ENCODE results near the gene CHCHD6.

The CHCHD6 gene

GRCh38 chr3:126758026-126758425 lies 54.0 kb downstream of the CHCHD6 start:
- no peak for DNase-seq
- Mint-ChIP-seq H3K9me3 (peaks cover 4% of the 10 kb centered on the region), H3K36me3 (ENCODE audit: low read depth) (peaks cover 5% of the 10 kb centered on the region), H3K4me3 (no peak overlapping the region), H3K27me3 (ENCODE audit: low read depth, poor library complexity) (no peaks in the 10 kb centered on the region), H3K4me1 (peaks cover 2% of the 10 kb centered on the region), H3K27ac (no peak overlapping the region)
- TF ChIP-seq CTCF (IDR thresholded peaks at IDR 0.05): no peak

GRCh38 chr3:126758882-126759281 lies 54.8 kb downstream of the CHCHD6 start:
- Mint-ChIP-seq H3K4me3 (no peak overlapping the region), H3K36me3 (ENCODE audit: low read depth) (peaks cover 5% of the 10 kb centered on the region), H3K4me1 (no peaks in the 10 kb centered on the region), H3K27ac (no peak overlapping the region), H3K9me3 (peaks cover 4% of the 10 kb centered on the region), H3K27me3 (ENCODE audit: low read depth, poor library complexity) (no peaks in the 10 kb centered on the region)
- DNase-seq: no peak
- TF ChIP-seq CTCF (IDR thresholded peaks at IDR 0.05): no peak

- H3K36me3 Mint-ChIP-seq (ENCODE audit: low read depth): peaks cover 5% of the 10 kb centered on the region
- H3K4me1 Mint-ChIP-seq: no peaks in the 10 kb centered on the region
- no peak for TF ChIP-seq CTCF (IDR thresholded peaks at IDR 0.05)
- peaks cover 4% of the 10 kb centered on the region for H3K9me3 Mint-ChIP-seq
- no peaks in the 10 kb centered on the region for H3K27me3 Mint-ChIP-seq (ENCODE audit: low read depth, poor library complexity)
- no peak overlapping the region for H3K27ac Mint-ChIP-seq
- no peak overlapping the region for H3K4me3 Mint-ChIP-seq
- DNase-seq: no peak
Measured at GRCh38 chr3:126760541-126760940, 56.5 kb downstream of the CHCHD6 start.

- Mint-ChIP-seq H3K27ac (no peak overlapping the region), H3K4me3 (no peak overlapping the region), H3K27me3 (ENCODE audit: low read depth, poor library complexity) (no peaks in the 10 kb centered on the region), H3K9me3 (peaks cover 9% of the 10 kb centered on the region), H3K36me3 (ENCODE audit: low read depth) (peaks cover 26% of the 10 kb centered on the region), H3K4me1 (no peaks in the 10 kb centered on the region)
- no peak for DNase-seq
- no peak for TF ChIP-seq CTCF (IDR thresholded peaks at IDR 0.05)
Measured at GRCh38 chr3:126763035-126763434, 59.0 kb downstream of the CHCHD6 start.

- no peak for DNase-seq
- Mint-ChIP-seq H3K4me1 (no peaks in the 10 kb centered on the region), H3K27ac (no peak overlapping the region), H3K9me3 (peaks cover 27% of the 10 kb centered on the region), H3K27me3 (ENCODE audit: low read depth, poor library complexity) (no peaks in the 10 kb centered on the region), H3K36me3 (ENCODE audit: low read depth) (peaks cover 43% of the 10 kb centered on the region), H3K4me3 (no peak overlapping the region)
- TF ChIP-seq CTCF (IDR thresholded peaks at IDR 0.05): no peak
Measured at GRCh38 chr3:126765187-126766069, 61.4 kb downstream of the CHCHD6 start.

- no peak for DNase-seq
- peaks cover 46% of the 10 kb centered on the region for H3K36me3 Mint-ChIP-seq (ENCODE audit: low read depth)
- no peak overlapping the region for H3K27ac Mint-ChIP-seq
- peaks cover 39% of the 10 kb centered on the region for H3K9me3 Mint-ChIP-seq
- H3K27me3 Mint-ChIP-seq (ENCODE audit: low read depth, poor library complexity): no peaks in the 10 kb centered on the region
- H3K4me3 Mint-ChIP-seq: no peak overlapping the region
- TF ChIP-seq CTCF (IDR thresholded peaks at IDR 0.05): no peak
- H3K4me1 Mint-ChIP-seq: no peaks in the 10 kb centered on the region
Measured at GRCh38 chr3:126766653-126767052, 62.6 kb downstream of the CHCHD6 start.

All from nephron progenitor cell (in vitro differentiated cells).